KBM-7 (cell line): ENCODE data around the gene SOD3.

Experiments
- DNase-seq: peaks from one replicate; pipeline ENCODE4 v3.0.0-alpha.2; 2015
- in situ Hi-C: fragments of 300-500 bp; cut with MboI; formaldehyde crosslinking; loops from 2 replicates; pipeline ENCODE4 v1.14.3; 2020; ENCODE audit warnings: low sequenced_read_pairs, low pct_unique_long_range_greater_than_20kb, mixed read lengths

SOD3 gene

GRCh38 chr4:24835696-24836095, 40.3 kb downstream of the SOD3 start:
- no peak for DNase-seq
- in situ Hi-C loops = no loop called here

- in situ Hi-C loops = no loop called here
- DNase-seq = no peak
Observed at GRCh38 chr4:24836661-24837242, 41.4 kb downstream of the SOD3 start.

GRCh38 chr4:24837336-24837735, 42.0 kb downstream of the SOD3 start:
- DNase-seq = no peak
- in situ Hi-C loops = no loop called here

GRCh38 chr4:24837781-24838180, 42.4 kb downstream of the SOD3 start:
- in situ Hi-C loops = no loop called here
- DNase-seq = no peak

- in situ Hi-C loops = no loop called here
- DNase-seq = no peak
Observed at GRCh38 chr4:24840362-24840761, 45.0 kb downstream of the SOD3 start.

- no peak for DNase-seq
- in situ Hi-C loops = no loop called here
Observed at GRCh38 chr4:24840826-24841543, 45.6 kb downstream of the SOD3 start.

- DNase-seq = no peak
- in situ Hi-C loops = no loop called here
Observed at GRCh38 chr4:24842356-24842755, 47.0 kb downstream of the SOD3 start.

GRCh38 chr4:24843096-24843495, 47.7 kb downstream of the SOD3 start:
- in situ Hi-C loops = no loop called here
- DNase-seq = no peak

GRCh38 chr4:24845132-24845531, 49.8 kb downstream of the SOD3 start:
- DNase-seq = no peak
- in situ Hi-C loops = no loop called here

GRCh38 chr4:24845902-24846301, 50.5 kb downstream of the SOD3 start:
- no peak for DNase-seq
- in situ Hi-C loops = no loop called here

GRCh38 chr4:24846716-24847115, 51.3 kb downstream of the SOD3 start:
- no peak for DNase-seq
- in situ Hi-C loops = no loop called here

GRCh38 chr4:24849351-24849750, 54.0 kb downstream of the SOD3 start:
- in situ Hi-C loops = no loop called here
- DNase-seq = no peak

GRCh38 chr4:24849756-24850155, 54.4 kb downstream of the SOD3 start:
- in situ Hi-C loops = no loop called here
- no peak for DNase-seq
